Measurements from ENCODE around the gene ZNF408. TPM values are rescaled to one million over a fixed set of nuclear protein-coding genes. Genes with fewer than 3 reads are reported as not detected.

Gene ZNF408
- total RNA-seq, 1 experiment from 2014 or later: 14.4 TPM

- no peak for ATAC-seq
- Histone ChIP-seq H3K27ac (ENCODE audit: low read depth, low read length) (no peak overlapping the region), H3K79me2 (ENCODE audit: insufficient read depth, low read length) (no peaks in the 10 kb centered on the region), H2AFZ (ENCODE audit: low read depth, low read length, poor library complexity, severe bottlenecking) (no peak overlapping the region), H3K27me3 (ENCODE audit: insufficient read depth, low read length) (no peaks in the 10 kb centered on the region), H3K9ac (ENCODE audit: low read length) (no peak overlapping the region), H3K4me1 (ENCODE audit: control insufficient read depth in 1 of 2, insufficient read depth in 2 of 2, low read length in 2 of 2) (no peaks in the 10 kb centered on the region), H3K9me3 (ENCODE audit: control insufficient read depth in 1 of 2, insufficient read depth in 1 of 2, low read depth in 1 of 2, low read length in 2 of 2) (no peaks in the 10 kb centered on the region), H4K20me1 (ENCODE audit: insufficient read depth) (no peaks in the 10 kb centered on the region), H3K36me3 (ENCODE audit: control insufficient read depth in 1 of 2, insufficient read depth in 2 of 2, low read length in 2 of 2) (peaks cover 10% of the 10 kb centered on the region in 2 experiments; a peak in 3 of 4 replicates), H3K4me3 (replicated peaks in 1 of 2; ENCODE audit: low read depth in 1 of 2, low read length in 2 of 2) (no peak overlapping the region), H3K4me2 (ENCODE audit: low read length) (no peak overlapping the region), H3K9me2 (ENCODE audit: insufficient read depth) (no peaks in the 10 kb centered on the region)
- no TSS peak for BruUV-seq (replicated peaks)
- TF ChIP-seq ATF3 (IDR thresholded peaks at IDR 0.05): no peak
- TF ChIP-seq EGR1 (IDR thresholded peaks at IDR 0.05; ENCODE audit: low read depth): no peak
- no peak for TF ChIP-seq RAD21 (IDR thresholded peaks at IDR 0.05; ENCODE audit: low read depth)
- ChIA-PET RAD21 (ENCODE audit: low non-redundant PET in 1 of 2, low total read pairs in 2 of 2, uncharacterized antibody in 2 of 2, unreplicated experiment in 2 of 2) (no interaction called here), POLR2A (no interaction called here), CTCF (no interaction called here)
- intact Hi-C loops (cut with micrococcal nuclease): no loop called here
- DNase-seq (ENCODE audit: low read depth, low spot score): no peak
Observed at GRCh38 chr11:46661836-46662235, 39.0 kb upstream of the ZNF408 start.

- POLR2A ChIA-PET: no interaction called here
- no peak for TF ChIP-seq EGR1 (IDR thresholded peaks at IDR 0.05; ENCODE audit: low read depth)
- no peak for TF ChIP-seq ATF3 (IDR thresholded peaks at IDR 0.05)
- TF ChIP-seq RAD21 (IDR thresholded peaks at IDR 0.05; ENCODE audit: low read depth): no peak
- no peak for TF ChIP-seq CBX3 (IDR thresholded peaks at IDR 0.05; ENCODE audit: low read depth)
- no peak for TF ChIP-seq TCF7L2 (IDR thresholded peaks at IDR 0.05; ENCODE audit: borderline replicate concordance, extremely low read depth, insufficient read depth, insufficient read length)
- no peak for TF ChIP-seq SRF (IDR thresholded peaks at IDR 0.05; ENCODE audit: low read depth)
- no peak for TF ChIP-seq EZH2phosphoT487 (IDR thresholded peaks at IDR 0.05; ENCODE audit: borderline replicate concordance)
- TF ChIP-seq EZH2 (IDR thresholded peaks at IDR 0.05): no peak
- no peak for TF ChIP-seq POLR2A (IDR thresholded peaks at IDR 0.05; ENCODE audit: borderline replicate concordance, extremely low read depth, insufficient read depth, insufficient read length)
- no peak for TF ChIP-seq REST (IDR thresholded peaks at IDR 0.05; ENCODE audit: low read depth)
- no peak for TF ChIP-seq YY1 (IDR thresholded peaks at IDR 0.05; ENCODE audit: extremely low read depth, insufficient replicate concordance, low read depth, low read length)
- TF ChIP-seq SIN3A (IDR thresholded peaks at IDR 0.05; ENCODE audit: low read depth): no peak
- no peak for TF ChIP-seq POLR2AphosphoS5 (IDR thresholded peaks at IDR 0.05; ENCODE audit: low read depth, low read length)
- TF ChIP-seq ZFX (IDR thresholded peaks at IDR 0.05): no peak
- no peak for TF ChIP-seq CEBPB (IDR thresholded peaks at IDR 0.05; ENCODE audit: low read depth)
- TF ChIP-seq MAX (IDR thresholded peaks at IDR 0.05): no peak
- no peak for TF ChIP-seq SP1 (IDR thresholded peaks at IDR 0.05; ENCODE audit: low read depth)
- no peak overlapping the region for H3K4me3 ChIP-seq (replicated peaks in 1 of 2; ENCODE audit: low read depth in 1 of 2, low read length in 2 of 2)
- no peak for ATAC-seq
- no peaks in the 10 kb centered on the region for H3K9me3 ChIP-seq (ENCODE audit: control insufficient read depth in 1 of 2, insufficient read depth in 1 of 2, low read depth in 1 of 2, low read length in 2 of 2)
- RAD21 ChIA-PET (ENCODE audit: low non-redundant PET in 1 of 2, low total read pairs in 2 of 2, uncharacterized antibody in 2 of 2, unreplicated experiment in 2 of 2): no interaction called here
- H4K20me1 ChIP-seq (ENCODE audit: insufficient read depth): no peaks in the 10 kb centered on the region
- no peaks in the 10 kb centered on the region for H3K79me2 ChIP-seq (ENCODE audit: insufficient read depth, low read length)
- H3K4me1 ChIP-seq (ENCODE audit: control insufficient read depth in 1 of 2, insufficient read depth in 2 of 2, low read length in 2 of 2): no peaks in the 10 kb centered on the region
- H3K9me2 ChIP-seq (ENCODE audit: insufficient read depth): no peaks in the 10 kb centered on the region
- no peak overlapping the region for H2AFZ ChIP-seq (ENCODE audit: low read depth, low read length, poor library complexity, severe bottlenecking)
- H3K36me3 ChIP-seq (ENCODE audit: control insufficient read depth in 1 of 2, insufficient read depth in 2 of 2, low read length in 2 of 2): peaks cover 5 to 10% of the 10 kb centered on the region in 2 experiments; a peak in 3 of 4 replicates
- intact Hi-C loops (cut with micrococcal nuclease): no loop called here
- no peak for DNase-seq (ENCODE audit: low read depth, low spot score)
- no peaks in the 10 kb centered on the region for H3K27me3 ChIP-seq (ENCODE audit: insufficient read depth, low read length)
- no peak overlapping the region for H3K27ac ChIP-seq (ENCODE audit: low read depth, low read length)
- CTCF ChIA-PET: no interaction called here
- no TSS peak for BruUV-seq (replicated peaks)
- no peak overlapping the region for H3K4me2 ChIP-seq (ENCODE audit: low read length)
- H3K9ac ChIP-seq (ENCODE audit: low read length): no peak overlapping the region
Observed at GRCh38 chr11:46662366-46662765, 38.5 kb upstream of the ZNF408 start.

All from HCT116 (cell line).